ENCODE results near the gene VSTM4.

Gene VSTM4

DNA sequence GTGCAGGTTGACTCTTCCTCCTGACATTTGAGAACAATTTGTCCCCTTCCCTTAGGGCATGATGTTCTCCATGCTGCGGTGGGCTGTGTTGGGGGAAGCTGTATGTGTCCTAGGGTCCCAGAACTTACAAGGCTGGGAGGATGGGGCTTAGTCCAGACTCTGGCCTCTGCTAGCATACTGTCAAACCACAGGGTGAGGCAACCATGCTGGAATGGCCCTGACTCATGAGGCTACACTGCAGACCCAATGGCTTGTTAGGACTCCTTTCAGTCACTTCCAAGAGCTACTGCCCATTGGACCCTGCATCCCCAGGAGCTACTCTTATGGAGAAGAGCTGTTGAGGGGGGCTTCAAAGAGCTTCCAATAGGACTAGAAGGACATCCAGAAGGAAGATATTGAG, 38.6 kb upstream of the VSTM4 start:
- no peaks in the 10 kb centered on the region for H3F3A ChIP-seq (ENCODE audit: low read depth)
- TF ChIP-seq, protein P1, sequence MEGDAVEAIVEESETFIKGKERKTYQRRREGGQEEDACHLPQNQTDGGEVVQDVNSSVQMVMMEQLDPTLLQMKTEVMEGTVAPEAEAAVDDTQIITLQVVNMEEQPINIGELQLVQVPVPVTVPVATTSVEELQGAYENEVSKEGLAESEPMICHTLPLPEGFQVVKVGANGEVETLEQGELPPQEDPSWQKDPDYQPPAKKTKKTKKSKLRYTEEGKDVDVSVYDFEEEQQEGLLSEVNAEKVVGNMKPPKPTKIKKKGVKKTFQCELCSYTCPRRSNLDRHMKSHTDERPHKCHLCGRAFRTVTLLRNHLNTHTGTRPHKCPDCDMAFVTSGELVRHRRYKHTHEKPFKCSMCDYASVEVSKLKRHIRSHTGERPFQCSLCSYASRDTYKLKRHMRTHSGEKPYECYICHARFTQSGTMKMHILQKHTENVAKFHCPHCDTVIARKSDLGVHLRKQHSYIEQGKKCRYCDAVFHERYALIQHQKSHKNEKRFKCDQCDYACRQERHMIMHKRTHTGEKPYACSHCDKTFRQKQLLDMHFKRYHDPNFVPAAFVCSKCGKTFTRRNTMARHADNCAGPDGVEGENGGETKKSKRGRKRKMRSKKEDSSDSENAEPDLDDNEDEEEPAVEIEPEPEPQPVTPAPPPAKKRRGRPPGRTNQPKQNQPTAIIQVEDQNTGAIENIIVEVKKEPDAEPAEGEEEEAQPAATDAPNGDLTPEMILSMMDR (conservative IDR thresholded peaks at IDR 0.05; ENCODE audit: low read length): no peak
- TF ChIP-seq EZH2phosphoT487 (IDR thresholded peaks at IDR 0.05; ENCODE audit: borderline replicate concordance): no peak
- no peaks in the 10 kb centered on the region for H3K79me2 ChIP-seq (ENCODE audit: insufficient read depth, low read length)
- peaks cover 20% of the 10 kb centered on the region for H3K4me1 ChIP-seq (ENCODE audit: insufficient read depth, low read length, poor library complexity, severe bottlenecking)
- H3K9ac ChIP-seq (ENCODE audit: low read depth, low read length, poor library complexity, severe bottlenecking): no peak overlapping the region
- H2AFZ ChIP-seq (ENCODE audit: low read length): no peak overlapping the region
- H3K9me3 ChIP-seq (ENCODE audit: insufficient read depth, low read depth, low read length): no peaks in the 10 kb centered on the region
- no peaks in the 10 kb centered on the region for H3K9me2 ChIP-seq (replicated peaks; ENCODE audit: low read depth, low read length)
- H3K4me2 ChIP-seq (ENCODE audit: low read depth, low read length, poor library complexity, severe bottlenecking): no peak overlapping the region
- no peaks in the 10 kb centered on the region for H3K36me3 ChIP-seq (ENCODE audit: insufficient read depth, low read length)
- no peak overlapping the region for H3K4me3 ChIP-seq (ENCODE audit: low read length, poor library complexity, severe bottlenecking)
- no peaks in the 10 kb centered on the region for H4K20me1 ChIP-seq (ENCODE audit: insufficient read depth, low read length, poor library complexity, severe bottlenecking)
- no peaks in the 10 kb centered on the region for H3K27me3 ChIP-seq (ENCODE audit: insufficient read depth, low read length, poor library complexity, severe bottlenecking)

DNA sequence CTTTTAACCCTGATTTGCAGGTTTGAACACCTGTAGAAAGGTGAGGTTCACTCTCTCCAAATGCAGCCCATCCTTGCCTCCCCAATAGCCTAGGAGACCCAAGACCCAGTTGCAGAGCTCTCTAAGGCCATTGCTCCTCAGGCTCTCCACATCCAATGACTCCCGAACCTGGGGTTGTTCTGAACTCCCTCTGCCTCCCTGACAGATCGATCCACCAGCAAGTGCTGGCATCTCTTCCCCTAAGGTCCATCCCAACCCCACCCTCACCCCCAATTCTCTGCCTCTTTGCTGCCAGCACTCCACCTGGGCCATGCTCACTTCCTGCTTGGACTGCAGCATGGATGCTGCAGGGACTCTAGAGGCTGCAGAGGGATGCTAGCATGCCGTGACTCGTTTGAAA, 37.8 kb upstream of the VSTM4 start:
- Histone ChIP-seq H3K36me3 (ENCODE audit: insufficient read depth, low read length) (no peaks in the 10 kb centered on the region), H3K4me2 (ENCODE audit: low read depth, low read length, poor library complexity, severe bottlenecking) (no peak overlapping the region), H3K9me3 (ENCODE audit: insufficient read depth, low read depth, low read length) (no peaks in the 10 kb centered on the region), H3K4me3 (ENCODE audit: low read length, poor library complexity, severe bottlenecking) (no peak overlapping the region), H3K9ac (ENCODE audit: low read depth, low read length, poor library complexity, severe bottlenecking) (no peak overlapping the region), H3K27me3 (ENCODE audit: insufficient read depth, low read length, poor library complexity, severe bottlenecking) (no peaks in the 10 kb centered on the region), H3K9me2 (replicated peaks; ENCODE audit: low read depth, low read length) (no peaks in the 10 kb centered on the region), H2AFZ (ENCODE audit: low read length) (no peak overlapping the region), H3F3A (ENCODE audit: low read depth) (no peaks in the 10 kb centered on the region), H3K79me2 (ENCODE audit: insufficient read depth, low read length) (no peaks in the 10 kb centered on the region), H4K20me1 (ENCODE audit: insufficient read depth, low read length, poor library complexity, severe bottlenecking) (no peaks in the 10 kb centered on the region), H3K4me1 (ENCODE audit: insufficient read depth, low read length, poor library complexity, severe bottlenecking) (peaks cover 15% of the 10 kb centered on the region)
- no peak for TF ChIP-seq EZH2phosphoT487 (IDR thresholded peaks at IDR 0.05; ENCODE audit: borderline replicate concordance)
- TF ChIP-seq, protein P1 (conservative IDR thresholded peaks at IDR 0.05; ENCODE audit: low read length): no peak

DNA sequence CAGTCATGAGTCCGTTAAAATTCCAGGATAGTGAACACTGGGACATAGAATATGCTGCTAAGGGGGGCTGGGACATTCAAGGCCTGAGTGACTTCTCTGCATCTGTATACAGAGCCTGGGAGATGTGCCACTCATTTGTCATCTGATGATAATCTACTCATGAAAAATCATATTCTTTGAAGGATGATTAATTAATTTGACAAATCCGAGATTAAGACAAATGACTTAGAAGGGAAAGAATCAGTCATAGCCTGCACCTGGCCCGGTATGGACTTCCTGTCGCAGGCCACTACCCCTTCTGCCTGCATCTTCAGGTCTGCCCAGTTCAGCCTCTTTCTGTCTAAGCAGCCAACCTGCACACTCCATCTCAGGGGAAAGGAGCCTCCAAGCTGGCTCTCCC, 37.3 kb upstream of the VSTM4 start:
- H3K36me3 ChIP-seq (ENCODE audit: insufficient read depth, low read length): no peaks in the 10 kb centered on the region
- peaks cover 2% of the 10 kb centered on the region; the same call in 1 of the 2 replicates for H3K9me3 ChIP-seq (ENCODE audit: insufficient read depth, low read depth, low read length)
- no peak for TF ChIP-seq EZH2phosphoT487 (IDR thresholded peaks at IDR 0.05; ENCODE audit: borderline replicate concordance)
- TF ChIP-seq, protein P1 (conservative IDR thresholded peaks at IDR 0.05; ENCODE audit: low read length): no peak
- H3K9me2 ChIP-seq (replicated peaks; ENCODE audit: low read depth, low read length): no peaks in the 10 kb centered on the region
- no peak overlapping the region for H3K9ac ChIP-seq (ENCODE audit: low read depth, low read length, poor library complexity, severe bottlenecking)
- no peaks in the 10 kb centered on the region for H3K79me2 ChIP-seq (ENCODE audit: insufficient read depth, low read length)
- H3F3A ChIP-seq (ENCODE audit: low read depth): no peaks in the 10 kb centered on the region
- no peaks in the 10 kb centered on the region for H3K27me3 ChIP-seq (ENCODE audit: insufficient read depth, low read length, poor library complexity, severe bottlenecking)
- H3K4me2 ChIP-seq (ENCODE audit: low read depth, low read length, poor library complexity, severe bottlenecking): no peak overlapping the region
- H4K20me1 ChIP-seq (ENCODE audit: insufficient read depth, low read length, poor library complexity, severe bottlenecking): no peaks in the 10 kb centered on the region
- H2AFZ ChIP-seq (ENCODE audit: low read length): no peak overlapping the region
- H3K4me1 ChIP-seq (ENCODE audit: insufficient read depth, low read length, poor library complexity, severe bottlenecking): peaks cover 13% of the 10 kb centered on the region
- no peak overlapping the region for H3K4me3 ChIP-seq (ENCODE audit: low read length, poor library complexity, severe bottlenecking)

Measured in Loucy (cell line).